ENCODE measurements around the gene TSHZ2.

The TSHZ2 gene

DNA sequence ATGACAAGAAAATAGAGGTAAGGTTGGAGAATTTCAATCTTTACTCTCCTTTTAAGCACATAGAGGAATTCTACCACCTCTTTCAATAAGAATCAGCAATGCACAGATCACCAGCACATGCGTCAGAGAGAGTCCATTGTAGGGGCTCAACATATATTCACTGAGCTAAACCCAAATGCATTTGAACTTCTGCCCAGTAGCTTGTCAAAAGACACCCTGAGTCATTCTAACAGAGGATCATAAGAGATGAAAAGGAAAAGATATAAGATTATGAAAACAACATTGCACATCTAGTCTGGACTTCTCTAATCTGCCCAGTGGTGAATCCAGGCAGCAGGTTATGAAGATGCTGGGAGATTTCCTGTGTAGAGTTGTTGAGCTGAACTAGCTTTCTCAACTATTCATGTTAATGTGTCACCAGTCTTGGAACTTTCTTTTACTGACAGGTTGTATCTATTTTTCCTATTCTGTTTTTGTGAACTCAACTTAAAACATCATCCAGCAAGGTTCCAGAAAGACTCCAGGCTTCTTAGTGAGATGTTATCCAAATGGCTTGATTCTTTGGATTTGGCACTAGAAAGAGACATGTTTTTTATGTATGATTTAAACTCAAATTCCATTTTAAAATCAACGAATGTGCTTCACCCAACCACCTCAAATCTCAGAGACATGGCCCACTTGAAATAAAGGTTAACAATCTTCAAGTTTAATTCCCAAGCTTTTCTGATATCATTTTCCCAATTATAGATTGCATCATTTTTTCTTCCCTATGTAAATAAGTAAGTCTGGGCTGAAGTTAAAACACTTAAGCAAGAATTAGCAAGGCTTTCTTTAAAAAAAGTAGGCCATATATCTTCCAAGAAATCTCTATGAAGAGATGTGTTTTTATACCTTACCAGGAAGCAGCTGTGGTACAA lies 89.3 kb downstream of the TSHZ2 start:
- TF ChIP-seq, protein P1, sequence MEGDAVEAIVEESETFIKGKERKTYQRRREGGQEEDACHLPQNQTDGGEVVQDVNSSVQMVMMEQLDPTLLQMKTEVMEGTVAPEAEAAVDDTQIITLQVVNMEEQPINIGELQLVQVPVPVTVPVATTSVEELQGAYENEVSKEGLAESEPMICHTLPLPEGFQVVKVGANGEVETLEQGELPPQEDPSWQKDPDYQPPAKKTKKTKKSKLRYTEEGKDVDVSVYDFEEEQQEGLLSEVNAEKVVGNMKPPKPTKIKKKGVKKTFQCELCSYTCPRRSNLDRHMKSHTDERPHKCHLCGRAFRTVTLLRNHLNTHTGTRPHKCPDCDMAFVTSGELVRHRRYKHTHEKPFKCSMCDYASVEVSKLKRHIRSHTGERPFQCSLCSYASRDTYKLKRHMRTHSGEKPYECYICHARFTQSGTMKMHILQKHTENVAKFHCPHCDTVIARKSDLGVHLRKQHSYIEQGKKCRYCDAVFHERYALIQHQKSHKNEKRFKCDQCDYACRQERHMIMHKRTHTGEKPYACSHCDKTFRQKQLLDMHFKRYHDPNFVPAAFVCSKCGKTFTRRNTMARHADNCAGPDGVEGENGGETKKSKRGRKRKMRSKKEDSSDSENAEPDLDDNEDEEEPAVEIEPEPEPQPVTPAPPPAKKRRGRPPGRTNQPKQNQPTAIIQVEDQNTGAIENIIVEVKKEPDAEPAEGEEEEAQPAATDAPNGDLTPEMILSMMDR (IDR thresholded peaks at IDR 0.05; ENCODE audit: low read depth, low read length, missing control alignments) = no peak
- no peak overlapping the region for H3K4me3 ChIP-seq (replicated peaks; ENCODE audit: low read depth, low read length)
- no peak for DNase-seq (ENCODE audit: extremely low read depth, low read depth)

DNA sequence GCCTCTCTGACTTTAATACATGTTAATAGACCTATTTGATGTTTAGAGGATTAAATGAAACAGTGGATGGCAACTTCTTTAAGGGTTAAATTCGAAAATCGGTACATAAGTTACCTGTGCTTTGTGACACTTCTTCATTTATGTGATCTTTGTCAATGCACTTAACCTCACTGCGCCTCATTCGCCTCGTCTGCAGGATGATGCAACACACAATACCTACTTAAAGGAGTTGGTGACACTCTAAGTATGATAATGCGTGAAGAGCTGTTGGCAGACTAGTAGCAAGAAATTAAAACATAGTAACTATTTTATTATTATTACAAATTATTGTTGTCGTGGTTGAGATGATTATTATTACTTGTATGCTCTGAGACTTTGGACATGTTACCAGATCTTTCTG lies 92.8 kb downstream of the TSHZ2 start:
- TF ChIP-seq, protein P1 (IDR thresholded peaks at IDR 0.05; ENCODE audit: low read depth, low read length, missing control alignments) = no peak
- no peak overlapping the region for H3K4me3 ChIP-seq (replicated peaks; ENCODE audit: low read depth, low read length)
- DNase-seq (ENCODE audit: extremely low read depth, low read depth) = no peak

DNA sequence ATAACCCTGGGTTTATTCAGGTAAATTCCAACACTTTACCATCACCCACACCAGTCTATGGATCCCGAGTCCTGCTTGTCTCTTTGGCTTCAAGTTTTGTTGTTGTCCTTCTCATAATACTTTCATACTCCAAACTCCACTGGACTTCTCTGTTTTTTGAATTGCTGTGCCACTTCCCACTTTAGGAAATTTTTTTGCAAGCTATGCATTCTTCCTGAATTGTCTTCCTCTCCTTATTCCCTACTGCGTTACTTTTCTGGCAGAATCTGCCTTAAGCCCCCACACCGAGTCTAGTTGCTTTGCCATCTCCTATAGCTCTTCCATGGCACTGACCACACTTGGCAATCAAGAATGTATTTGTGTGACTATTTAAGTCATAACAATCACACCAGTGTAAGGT lies 96.1 kb downstream of the TSHZ2 start:
- no peak overlapping the region for H3K4me3 ChIP-seq (replicated peaks; ENCODE audit: low read depth, low read length)
- TF ChIP-seq, protein P1 (IDR thresholded peaks at IDR 0.05; ENCODE audit: low read depth, low read length, missing control alignments) = no peak
- DNase-seq (ENCODE audit: extremely low read depth, low read depth) = no peak

DNA sequence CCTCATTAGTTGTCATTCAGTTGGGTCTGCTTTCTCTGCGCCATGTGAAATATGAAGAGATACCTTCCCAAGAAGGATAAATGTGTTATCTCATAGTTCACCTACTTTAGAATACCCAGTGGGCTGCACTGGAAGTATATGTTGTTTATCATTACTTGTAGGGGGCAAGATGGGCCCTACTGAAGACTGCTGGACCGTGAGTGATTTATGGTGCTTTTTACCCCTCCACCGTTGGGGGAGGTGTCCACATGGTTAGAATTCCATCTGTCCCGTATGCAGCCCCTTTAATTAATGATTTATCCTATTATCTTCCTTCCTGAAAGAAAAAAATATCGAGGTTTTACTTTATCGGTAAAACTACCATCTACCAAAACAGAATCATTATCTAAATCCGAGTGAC lies 97.0 kb downstream of the TSHZ2 start:
- H3K4me3 ChIP-seq (replicated peaks; ENCODE audit: low read depth, low read length) = no peak overlapping the region
- TF ChIP-seq, protein P1 (IDR thresholded peaks at IDR 0.05; ENCODE audit: low read depth, low read length, missing control alignments) = no peak
- no peak for DNase-seq (ENCODE audit: extremely low read depth, low read depth)

DNA sequence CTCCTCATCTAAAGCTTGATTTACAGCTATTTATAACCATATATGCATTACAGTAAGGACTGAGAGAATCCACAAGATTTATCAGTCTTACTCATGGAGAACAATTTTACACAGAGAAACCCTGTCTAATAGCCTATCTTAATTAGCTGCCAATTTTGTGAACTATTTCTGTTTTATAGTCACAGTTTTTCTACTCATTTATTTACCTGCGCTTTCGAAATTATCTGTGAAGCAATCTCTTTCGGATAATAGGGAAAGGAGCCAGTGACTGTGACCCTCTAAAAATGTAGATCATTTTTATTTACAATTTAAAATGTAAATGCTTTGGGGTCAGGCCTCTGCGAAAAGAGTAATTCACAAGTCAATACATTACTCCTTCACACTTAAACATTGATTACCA lies 98.1 kb downstream of the TSHZ2 start:
- no peak overlapping the region for H3K4me3 ChIP-seq (replicated peaks; ENCODE audit: low read depth, low read length)
- DNase-seq (ENCODE audit: extremely low read depth, low read depth) = no peak
- TF ChIP-seq, protein P1 (IDR thresholded peaks at IDR 0.05; ENCODE audit: low read depth, low read length, missing control alignments) = no peak

DNA sequence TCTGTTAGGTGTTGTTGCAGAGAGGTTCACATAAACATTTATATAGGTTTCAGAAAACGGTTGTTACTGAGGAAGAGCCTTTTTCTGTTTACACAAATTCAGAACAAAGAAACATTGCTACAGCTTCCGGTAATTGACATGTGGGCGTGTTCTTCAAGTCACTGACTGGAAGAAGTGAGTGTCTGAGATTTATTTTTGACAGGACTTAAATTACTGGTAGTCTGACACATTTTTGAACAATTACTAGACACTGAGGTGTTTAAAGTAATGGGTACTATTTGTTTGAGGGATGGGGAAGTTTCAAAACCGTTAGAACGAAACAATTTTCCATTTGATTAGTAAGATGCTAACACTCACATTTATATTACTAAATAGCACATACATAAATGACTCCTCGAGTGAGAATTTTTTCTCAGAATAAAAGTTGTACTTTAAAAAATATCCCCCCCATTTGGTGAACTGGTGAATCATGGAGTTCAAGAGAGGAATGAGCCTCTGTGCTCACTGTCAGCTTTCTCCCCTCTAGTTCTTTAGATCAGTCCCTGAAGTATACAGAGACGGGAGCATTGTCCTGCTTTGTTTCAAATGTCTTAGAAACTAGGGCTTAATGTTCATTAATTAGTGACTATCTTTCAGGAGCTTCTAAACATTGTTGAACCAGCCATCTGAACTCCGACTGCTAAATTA lies 98.7 kb downstream of the TSHZ2 start:
- DNase-seq (ENCODE audit: extremely low read depth, low read depth) = no peak
- no peak overlapping the region for H3K4me3 ChIP-seq (replicated peaks; ENCODE audit: low read depth, low read length)

More for the DNA sequence above, 98.7 kb downstream of the TSHZ2 start:
- TF ChIP-seq, protein P1 (IDR thresholded peaks at IDR 0.05; ENCODE audit: low read depth, low read length, missing control alignments) = no peak
